ENCODE results near the gene NOC4L. TPM values are rescaled to one million over a fixed set of nuclear protein-coding genes. Genes with fewer than 3 reads are reported as not detected.

The NOC4L gene
- total RNA-seq, 2 donors from 2014 or later = 12.5 to 29.7 TPM

DNA sequence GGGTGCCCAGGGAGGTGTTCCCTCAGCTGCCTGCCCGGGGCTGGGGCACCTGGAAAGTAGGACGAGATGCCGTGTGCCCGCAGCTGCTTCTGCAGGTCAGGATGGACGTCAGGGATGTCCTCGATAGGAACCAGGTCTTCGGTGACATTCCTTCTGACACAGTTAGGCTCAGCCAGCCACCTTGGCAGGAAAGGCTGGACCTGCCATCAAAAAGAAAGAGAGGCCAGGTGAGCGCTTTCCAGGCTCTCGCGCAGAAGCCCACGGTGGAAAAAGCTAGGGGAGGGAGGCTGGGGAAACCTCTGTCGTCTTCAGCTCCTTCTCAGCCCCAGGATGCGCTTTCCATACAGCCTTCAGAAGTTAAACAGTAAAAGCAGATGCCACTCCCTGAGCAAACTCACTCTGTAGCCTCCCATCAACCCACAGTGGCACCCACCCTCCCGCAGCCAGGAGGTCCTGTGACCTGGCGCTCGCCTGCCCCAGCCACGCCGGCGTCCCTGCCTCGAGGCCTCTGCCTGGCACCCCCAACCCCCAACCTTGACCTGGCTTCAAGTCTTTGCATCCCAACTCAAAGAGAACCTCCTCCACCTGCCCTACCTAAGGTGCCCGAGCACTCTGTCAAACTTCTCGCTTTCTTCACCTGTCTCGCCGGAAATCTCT is 1.4 kb upstream of the NOC4L start:
- Histone ChIP-seq H3K36me3 (peaks cover 7% of the 10 kb centered on the region), H3K9me3 (no peaks in the 10 kb centered on the region), H3K4me3 (peak overlapping the region; percentile 98), H3K27me3 (no peaks in the 10 kb centered on the region), H3K4me1 (peaks cover 19% of the 10 kb centered on the region), H3K27ac (no peak overlapping the region), H3K9ac (ENCODE audit: low read depth in 2 of 2, low read length in 2 of 2) (peak overlapping the region; percentile 61 to 92)
- DNase-seq = no peak
- TF ChIP-seq, protein P1, sequence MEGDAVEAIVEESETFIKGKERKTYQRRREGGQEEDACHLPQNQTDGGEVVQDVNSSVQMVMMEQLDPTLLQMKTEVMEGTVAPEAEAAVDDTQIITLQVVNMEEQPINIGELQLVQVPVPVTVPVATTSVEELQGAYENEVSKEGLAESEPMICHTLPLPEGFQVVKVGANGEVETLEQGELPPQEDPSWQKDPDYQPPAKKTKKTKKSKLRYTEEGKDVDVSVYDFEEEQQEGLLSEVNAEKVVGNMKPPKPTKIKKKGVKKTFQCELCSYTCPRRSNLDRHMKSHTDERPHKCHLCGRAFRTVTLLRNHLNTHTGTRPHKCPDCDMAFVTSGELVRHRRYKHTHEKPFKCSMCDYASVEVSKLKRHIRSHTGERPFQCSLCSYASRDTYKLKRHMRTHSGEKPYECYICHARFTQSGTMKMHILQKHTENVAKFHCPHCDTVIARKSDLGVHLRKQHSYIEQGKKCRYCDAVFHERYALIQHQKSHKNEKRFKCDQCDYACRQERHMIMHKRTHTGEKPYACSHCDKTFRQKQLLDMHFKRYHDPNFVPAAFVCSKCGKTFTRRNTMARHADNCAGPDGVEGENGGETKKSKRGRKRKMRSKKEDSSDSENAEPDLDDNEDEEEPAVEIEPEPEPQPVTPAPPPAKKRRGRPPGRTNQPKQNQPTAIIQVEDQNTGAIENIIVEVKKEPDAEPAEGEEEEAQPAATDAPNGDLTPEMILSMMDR (IDR thresholded peaks at IDR 0.05) = no peak
- intact Hi-C loops (cut with DNase I) = no loop called here

DNA sequence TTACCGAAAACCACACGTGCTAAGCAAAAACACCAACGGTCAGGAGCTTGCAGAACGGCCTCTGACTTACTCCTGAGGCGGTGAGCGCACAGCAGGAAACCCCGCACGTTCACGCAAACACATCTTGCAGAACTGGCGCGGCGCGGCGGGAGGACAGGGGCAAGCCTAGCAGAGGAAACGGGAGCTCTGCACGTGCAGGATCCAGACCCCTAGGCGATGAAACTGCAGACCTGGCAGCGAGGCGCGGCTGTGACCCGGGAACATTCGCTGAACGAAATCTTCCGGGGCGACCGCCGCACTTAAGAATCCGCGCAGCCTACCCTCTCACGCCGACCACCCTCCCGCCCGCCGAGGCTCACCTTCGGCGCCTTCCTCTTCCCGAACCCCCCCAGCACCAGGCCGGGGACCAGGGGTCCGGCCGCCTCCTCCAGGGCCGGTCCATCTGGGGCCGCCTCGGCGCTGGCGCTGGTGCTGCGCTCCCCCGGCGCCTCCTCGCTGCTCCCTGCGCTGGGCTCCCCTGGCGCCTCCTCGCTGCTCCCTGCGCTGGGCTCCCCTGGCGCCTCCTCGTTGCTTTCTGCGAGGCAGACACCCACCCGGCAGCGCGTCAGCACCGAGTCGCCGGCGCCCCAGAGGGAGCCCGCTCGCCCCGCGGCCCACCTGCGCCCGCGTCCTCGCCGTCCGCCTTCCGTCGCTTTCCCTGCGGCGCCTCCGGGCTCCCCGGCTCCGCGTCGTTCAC is 753 bp upstream of the NOC4L start:
- Histone ChIP-seq H3K27ac (no peak overlapping the region), H3K4me3 (peak overlapping the region; percentile 98)

GRCh38 chr12:132144810-132145168 is 532 bp downstream of the NOC4L start:
- TF ChIP-seq, protein P1 (IDR thresholded peaks at IDR 0.05) = no peak
- no peak for DNase-seq
- H3K27ac ChIP-seq = peak overlapping the region; percentile 13
- peak overlapping the region; percentile 86 to 92 for H3K9ac ChIP-seq (ENCODE audit: low read depth in 2 of 2, low read length in 2 of 2)
- no peaks in the 10 kb centered on the region for H3K9me3 ChIP-seq
- peaks cover 19% of the 10 kb centered on the region for H3K4me1 ChIP-seq
- peak overlapping the region; percentile 98 for H3K4me3 ChIP-seq
- H3K36me3 ChIP-seq = peaks cover 7% of the 10 kb centered on the region
- H3K27me3 ChIP-seq = no peaks in the 10 kb centered on the region
- intact Hi-C loops (cut with DNase I) = no loop called here

More for the DNA sequence above, 753 bp upstream of the NOC4L start:
- TF ChIP-seq, protein P1 (IDR thresholded peaks at IDR 0.05) = no peak
- intact Hi-C loops (cut with DNase I) = no loop called here
- H3K9ac ChIP-seq (ENCODE audit: low read depth in 2 of 2, low read length in 2 of 2) = peak overlapping the region; percentile 61 to 92
- DNase-seq = no peak
- no peaks in the 10 kb centered on the region for H3K27me3 ChIP-seq
- H3K9me3 ChIP-seq = no peaks in the 10 kb centered on the region
- H3K36me3 ChIP-seq = peaks cover 7% of the 10 kb centered on the region
- H3K4me1 ChIP-seq = peaks cover 19% of the 10 kb centered on the region

GRCh38 chr12:132145334-132145733 is 1.1 kb downstream of the NOC4L start:
- Histone ChIP-seq H3K27me3 (no peaks in the 10 kb centered on the region), H3K4me1 (peaks cover 19% of the 10 kb centered on the region), H3K9ac (ENCODE audit: low read depth in 2 of 2, low read length in 2 of 2) (peak overlapping the region in 1 of 2 donors; percentile 86), H3K36me3 (peaks cover 7% of the 10 kb centered on the region), H3K27ac (no peak overlapping the region), H3K4me3 (peak overlapping the region; percentile 98), H3K9me3 (no peaks in the 10 kb centered on the region)
- TF ChIP-seq, protein P1 (IDR thresholded peaks at IDR 0.05) = no peak
- no peak for DNase-seq
- intact Hi-C loops (cut with DNase I) = no loop called here

- H3K4me1 ChIP-seq = peaks cover 19% of the 10 kb centered on the region
- TF ChIP-seq, protein P1 (IDR thresholded peaks at IDR 0.05) = no peak
- H3K27ac ChIP-seq = no peak overlapping the region
- no peak overlapping the region for H3K4me3 ChIP-seq
- no peaks in the 10 kb centered on the region for H3K36me3 ChIP-seq
- H3K9ac ChIP-seq (ENCODE audit: low read depth in 2 of 2, low read length in 2 of 2) = no peak overlapping the region
- H3K9me3 ChIP-seq = no peaks in the 10 kb centered on the region
- DNase-seq = no peak
- no peaks in the 10 kb centered on the region for H3K27me3 ChIP-seq
- intact Hi-C loops (cut with DNase I) = no loop called here
Observed at GRCh38 chr12:132146098-132146497, 1.8 kb downstream of the NOC4L start.
